Epithelial cell of esophagus (primary cell): Measurements from ENCODE around the gene MBTD1.
A peak's percentile ranks its signal among the peaks of the same experiment; 100 is the strongest.
"Not testable (repeated sequence)": the region's sequence is repeated elsewhere in the genome, so short reads cannot be mapped to it uniquely, and the experiment has no call there.

ENCODE experiments used
- DNase-seq: peaks from one replicate; pipeline ENCODE4 v3.0.0; 2010; ENCODE audit warnings: low read depth
- H3K4me3 ChIP-seq: 2 replicates; pipeline ENCODE4 v1.5.1; 2011; ENCODE audit warnings: mild to moderate bottlenecking, low read length, control low read depth
- TF ChIP-seq, protein P1 (sequence below): IDR thresholded peaks from 2 replicates; pipeline ENCODE4 v1.5.1; 2011; ENCODE audit warnings: low read depth, mild to moderate bottlenecking, low read length, control low read depth, inconsistent platforms; ENCODE audit not compliant: insufficient read depth; ENCODE audit errors: missing control alignments

MBTD1 gene

DNA sequence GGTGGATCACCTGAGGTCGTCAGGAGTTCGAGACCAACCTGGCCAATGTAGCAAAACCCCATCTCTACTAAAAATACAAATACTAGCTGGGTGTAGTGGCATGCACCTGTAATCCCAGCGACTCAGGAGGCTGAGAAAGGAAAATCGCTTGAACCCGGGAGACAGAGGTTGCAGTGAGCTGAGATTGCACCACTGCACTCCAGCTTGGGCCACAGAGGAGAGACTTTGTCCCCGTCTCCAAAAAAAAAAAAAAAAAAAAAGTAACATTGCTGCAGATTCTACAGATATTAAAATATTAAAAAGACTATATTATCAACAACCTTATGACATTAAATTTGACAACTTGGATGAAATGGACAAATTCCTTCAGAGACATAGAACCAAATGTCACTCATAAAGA, 25.7 kb downstream of the MBTD1 start:
- no peak for DNase-seq
- no peak overlapping the region for H3K4me3 ChIP-seq
- TF ChIP-seq, protein P1, sequence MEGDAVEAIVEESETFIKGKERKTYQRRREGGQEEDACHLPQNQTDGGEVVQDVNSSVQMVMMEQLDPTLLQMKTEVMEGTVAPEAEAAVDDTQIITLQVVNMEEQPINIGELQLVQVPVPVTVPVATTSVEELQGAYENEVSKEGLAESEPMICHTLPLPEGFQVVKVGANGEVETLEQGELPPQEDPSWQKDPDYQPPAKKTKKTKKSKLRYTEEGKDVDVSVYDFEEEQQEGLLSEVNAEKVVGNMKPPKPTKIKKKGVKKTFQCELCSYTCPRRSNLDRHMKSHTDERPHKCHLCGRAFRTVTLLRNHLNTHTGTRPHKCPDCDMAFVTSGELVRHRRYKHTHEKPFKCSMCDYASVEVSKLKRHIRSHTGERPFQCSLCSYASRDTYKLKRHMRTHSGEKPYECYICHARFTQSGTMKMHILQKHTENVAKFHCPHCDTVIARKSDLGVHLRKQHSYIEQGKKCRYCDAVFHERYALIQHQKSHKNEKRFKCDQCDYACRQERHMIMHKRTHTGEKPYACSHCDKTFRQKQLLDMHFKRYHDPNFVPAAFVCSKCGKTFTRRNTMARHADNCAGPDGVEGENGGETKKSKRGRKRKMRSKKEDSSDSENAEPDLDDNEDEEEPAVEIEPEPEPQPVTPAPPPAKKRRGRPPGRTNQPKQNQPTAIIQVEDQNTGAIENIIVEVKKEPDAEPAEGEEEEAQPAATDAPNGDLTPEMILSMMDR, result no peak

DNA sequence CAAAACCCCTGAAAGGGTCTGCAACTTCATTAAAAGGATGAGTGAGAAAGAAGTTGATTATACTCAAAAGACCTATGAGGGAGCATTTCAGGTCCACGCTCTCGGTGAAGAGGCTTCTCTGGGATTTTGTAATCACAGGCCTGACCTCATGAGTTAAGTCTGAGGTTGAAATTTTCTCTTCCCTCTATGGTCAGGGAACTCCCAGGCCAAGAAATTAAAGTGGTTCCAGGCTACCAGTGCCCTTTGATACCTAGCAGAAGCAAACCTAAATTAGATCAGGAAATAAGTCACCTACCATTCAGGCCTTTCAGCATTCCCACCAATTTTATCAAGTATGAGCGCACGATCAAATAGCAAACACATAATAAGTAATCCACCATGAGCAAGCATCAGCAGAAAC, 27.9 kb downstream of the MBTD1 start:
- no peak overlapping the region for H3K4me3 ChIP-seq
- no peak for DNase-seq
- TF ChIP-seq, protein P1, result no peak

DNA sequence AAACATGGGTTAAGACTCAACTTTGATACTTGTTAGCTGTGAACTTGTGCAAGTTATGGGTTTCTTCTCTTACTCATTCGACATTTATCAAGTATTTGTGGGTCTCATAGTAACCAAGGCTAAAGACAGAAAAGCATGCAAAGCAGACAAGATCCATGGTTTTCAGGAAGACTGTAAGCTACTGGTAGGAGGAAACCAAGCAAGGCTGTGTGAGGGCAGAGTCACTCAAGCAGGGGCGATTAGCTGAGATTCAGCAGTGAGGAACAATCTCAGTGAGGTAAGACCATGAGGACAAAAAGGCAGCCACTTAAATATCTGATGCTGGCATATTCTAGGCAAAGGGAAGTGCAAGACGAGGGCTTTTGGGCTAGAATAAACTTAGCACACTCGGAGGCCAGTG, 29.5 kb downstream of the MBTD1 start:
- TF ChIP-seq, protein P1, result no peak
- no peak overlapping the region for H3K4me3 ChIP-seq

DNA sequence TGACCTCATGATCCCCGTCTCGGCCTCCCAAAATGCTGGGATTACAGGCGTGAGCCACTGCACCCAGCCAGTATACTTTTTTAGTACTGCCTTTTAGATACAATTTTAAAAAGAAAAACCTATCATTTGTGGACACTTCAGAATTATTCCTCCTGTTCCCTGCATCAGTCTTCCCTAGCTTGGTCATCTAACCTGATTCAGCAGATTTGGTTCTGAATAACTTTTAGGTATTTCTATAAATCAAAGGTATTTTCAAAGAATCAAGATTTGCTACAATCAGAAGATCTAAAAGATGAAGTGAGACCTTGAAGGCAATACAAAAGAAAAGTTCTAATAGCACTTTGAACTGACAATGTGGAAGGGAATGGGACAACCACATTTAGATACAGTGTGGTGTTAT, 30.0 kb downstream of the MBTD1 start:
- TF ChIP-seq, protein P1, result no peak
- no peak for DNase-seq
- no peak overlapping the region for H3K4me3 ChIP-seq

More for the DNA sequence above, 29.5 kb downstream of the MBTD1 start:
- DNase-seq, result no peak

DNA sequence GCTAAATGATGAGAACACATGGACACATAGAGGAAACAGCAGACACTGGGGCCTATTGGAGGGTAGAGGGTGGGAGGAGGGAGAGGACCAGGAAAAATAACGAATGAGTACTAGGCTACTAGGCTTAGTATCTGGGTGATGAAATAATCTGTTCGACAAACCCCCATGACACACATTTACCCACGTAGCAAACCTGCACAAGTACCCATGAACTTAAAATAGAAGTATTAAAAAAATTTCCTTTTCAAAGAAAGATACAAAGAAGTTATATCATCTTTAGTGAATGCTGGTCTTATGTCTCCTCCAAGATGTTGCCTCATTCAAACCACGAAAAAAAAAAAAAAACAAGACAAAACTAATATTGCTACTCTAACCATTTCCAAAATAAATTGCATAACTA, 31.7 kb downstream of the MBTD1 start:
- peak; percentile 43 for DNase-seq
- TF ChIP-seq, protein P1, result no peak

DNA sequence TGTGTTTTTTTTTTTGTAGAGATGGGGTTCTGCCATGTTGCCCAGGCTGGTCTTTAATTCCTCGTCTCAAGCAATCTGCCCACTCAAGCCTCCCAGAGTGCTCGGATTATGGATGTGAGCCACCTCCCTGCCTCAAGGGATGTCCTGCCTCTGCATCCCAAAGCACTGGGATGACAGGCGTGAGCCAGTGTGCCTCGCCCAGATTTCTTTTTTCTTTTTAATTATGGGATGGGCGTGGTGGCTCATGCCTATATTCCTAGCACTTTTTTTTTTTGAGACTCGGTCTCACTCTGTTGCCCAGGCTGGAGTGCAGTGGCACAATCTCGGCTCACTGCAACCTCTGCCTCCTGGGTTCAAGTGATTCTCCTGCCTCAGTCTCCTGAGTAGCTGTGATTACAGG, 34.3 kb downstream of the MBTD1 start:
- not testable (repeated sequence) for H3K4me3 ChIP-seq, DNase-seq

More for the DNA sequence above, 31.7 kb downstream of the MBTD1 start:
- no peak overlapping the region for H3K4me3 ChIP-seq

DNA sequence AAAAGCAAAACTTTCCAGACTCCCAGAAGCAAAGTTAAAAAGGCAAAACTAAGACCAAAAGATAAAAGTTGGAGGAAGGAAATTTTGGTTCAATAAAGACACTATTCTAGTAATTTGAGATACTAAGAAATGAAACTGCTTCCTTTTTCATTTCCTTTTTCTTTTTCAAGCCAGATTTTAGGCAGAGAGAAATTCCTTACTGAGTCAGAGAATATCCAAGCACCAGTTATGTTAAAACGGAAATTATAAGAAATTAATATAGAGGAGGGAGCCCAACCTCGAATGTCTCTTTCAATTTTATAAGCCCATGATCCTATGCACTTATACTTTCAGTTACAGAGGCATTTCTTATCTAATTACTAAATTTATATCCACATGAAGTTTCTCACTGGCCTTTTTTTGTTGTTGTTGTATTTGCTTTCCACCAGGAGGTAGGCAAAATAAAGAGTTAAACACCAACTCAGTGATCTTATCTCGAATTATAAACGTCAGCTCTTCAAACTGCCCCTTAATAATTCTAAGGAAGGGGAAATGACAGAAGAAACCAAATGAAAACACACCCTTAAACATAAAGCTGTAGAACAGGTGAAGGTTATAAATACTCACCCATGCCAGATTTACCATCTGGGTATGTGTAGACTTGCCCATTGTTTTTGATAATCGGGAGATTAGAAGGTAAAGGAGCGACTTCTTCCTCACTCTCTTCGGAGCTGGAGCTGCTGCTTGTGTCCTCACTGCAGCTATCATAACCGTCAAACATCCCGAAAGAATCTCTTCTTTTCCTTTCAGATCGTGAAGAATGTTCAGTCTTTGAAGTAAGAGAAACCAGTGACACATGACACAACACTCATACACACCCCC, 35.2 kb downstream of the MBTD1 start:
- no peak overlapping the region for H3K4me3 ChIP-seq
- no peak for DNase-seq

More for the DNA sequence above, 35.2 kb downstream of the MBTD1 start:
- TF ChIP-seq, protein P1, result no peak
